CD14-positive monocyte (primary cell): ENCODE measurements around the gene LDHAL6A. TPM values are rescaled to one million over a fixed set of nuclear protein-coding genes. Genes with fewer than 3 reads are reported as not detected.

Source experiments
- DNase-seq, 3 donors: peaks; one replicate each; pipeline ENCODE4 v3.0.0-alpha.2; 2011 to 2022
- H2AFZ ChIP-seq: 2 replicates; pipeline ENCODE4 v1.6.0; 2012; ENCODE audit warnings: mild to moderate bottlenecking, low read depth, low read length, inconsistent platforms; ENCODE audit not compliant: insufficient read depth, poor library complexity, severe bottlenecking
- H3K27ac ChIP-seq, 2 donors: 1 replicate in 1 of 2; 2 replicates in 1 of 2; pipeline ENCODE4 v1.5.1; 2012 to 2013; ENCODE audit warnings: low read length in 2 of 2, control low read depth in 1 of 2, inconsistent platforms in 1 of 2, low read depth in 1 of 2, mild to moderate bottlenecking in 1 of 2
- H3K27me3 ChIP-seq, 2 donors: one replicate each; pipeline versions ENCODE4 v1.6.0 to v1.6.1; 2011 to 2013; ENCODE audit warnings: low read length in 2 of 2; ENCODE audit not compliant: control insufficient read depth in 2 of 2, insufficient read depth in 2 of 2
- H3K36me3 ChIP-seq, 2 donors: replicated peaks in 1 of 2; 1 replicate in 1 of 2; 2 replicates in 1 of 2; pipeline versions ENCODE4 v1.5.1 to v1.6.1; 2012 to 2013; ENCODE audit warnings: low read length in 2 of 2, control low read depth in 1 of 2, inconsistent platforms in 1 of 2, mild to moderate bottlenecking in 1 of 2; ENCODE audit not compliant: insufficient read depth in 2 of 2, control insufficient read depth in 1 of 2
- H3K4me1 ChIP-seq, 2 donors: 1 replicate in 1 of 2; 2 replicates in 1 of 2; pipeline versions ENCODE4 v1.5.1 to v1.6.1; 2012 to 2013; ENCODE audit warnings: low read length in 2 of 2, control low read depth in 1 of 2, inconsistent platforms in 1 of 2, mild to moderate bottlenecking in 1 of 2, moderate library complexity in 1 of 2; ENCODE audit not compliant: insufficient read depth in 2 of 2, control insufficient read depth in 1 of 2
- H3K4me2 ChIP-seq: replicated peaks from 2 replicates; pipeline ENCODE3; 2012; ENCODE audit warnings: low read length, moderate library complexity, mild to moderate bottlenecking; ENCODE audit not compliant: poor library complexity, severe bottlenecking; ENCODE audit errors: extremely low read depth
- H3K4me3 ChIP-seq, 3 experiments: fragments of 200-600 bp in 1 of 3; sonication (generic) in 1 of 3; replicated peaks in 1 of 3; 1 replicate in 2 of 3; 2 replicates in 1 of 3; pipeline ENCODE4 v1.5.1; 2011 to 2013; ENCODE audit warnings: low read length in 3 of 3, mild to moderate bottlenecking in 3 of 3, control low read depth in 2 of 3, low read depth in 2 of 3, inconsistent platforms in 1 of 3, moderate library complexity in 1 of 3
- H3K79me2 ChIP-seq: 2 replicates; pipeline ENCODE4 v1.6.0; 2012; ENCODE audit warnings: mild to moderate bottlenecking, control low read depth, inconsistent platforms, low read length, moderate library complexity; ENCODE audit not compliant: insufficient read depth
- H3K9ac ChIP-seq: 2 replicates; pipeline ENCODE4 v1.6.0; 2017; ENCODE audit warnings: low read length, mild to moderate bottlenecking; ENCODE audit not compliant: insufficient read depth, poor library complexity, severe bottlenecking
- H3K9me3 ChIP-seq, 2 donors: replicated peaks in 1 of 2; 1 replicate in 1 of 2; 2 replicates in 1 of 2; pipeline versions ENCODE4 v1.5.1 to v1.6.1; 2012 to 2013; ENCODE audit warnings: low read length in 2 of 2, control low read depth in 1 of 2; ENCODE audit not compliant: control insufficient read depth in 1 of 2, insufficient read depth in 1 of 2
- H4K20me1 ChIP-seq: 2 replicates; pipeline ENCODE4 v1.6.0; 2012; ENCODE audit warnings: mild to moderate bottlenecking, low read length, control low read depth, moderate library complexity; ENCODE audit not compliant: insufficient read depth
- H3K27ac Mint-ChIP-seq, 7 donors: one replicate each; pipeline ENCODE4 v1.8.0; 2020; ENCODE audit warnings: mild to moderate bottlenecking in 7 of 7, mixed read lengths in 7 of 7, moderate library complexity in 6 of 7, inconsistent platforms in 2 of 7
- H3K27me3 Mint-ChIP-seq, 3 donors: one replicate each; pipeline ENCODE4 v1.8.0; 2021 to 2022; ENCODE audit warnings: low read depth in 3 of 3, mild to moderate bottlenecking in 3 of 3, mixed read lengths in 3 of 3, moderate library complexity in 3 of 3, inconsistent platforms in 1 of 3
- H3K36me3 Mint-ChIP-seq, 2 donors: one replicate each; pipeline ENCODE4 v1.8.0; 2020; ENCODE audit warnings: mixed read lengths in 2 of 2, inconsistent platforms in 1 of 2, mild to moderate bottlenecking in 1 of 2
- H3K4me1 Mint-ChIP-seq: one replicate; pipeline ENCODE4 v1.8.0; 2020; ENCODE audit warnings: mild to moderate bottlenecking, mixed read lengths
- H3K4me3 Mint-ChIP-seq, 2 donors: one replicate each; pipeline ENCODE4 v1.8.0; 2020; ENCODE audit warnings: mild to moderate bottlenecking in 2 of 2, mixed read lengths in 2 of 2, moderate library complexity in 1 of 2
- H3K9me3 Mint-ChIP-seq, 7 donors: one replicate each; pipeline ENCODE4 v1.8.0; 2020 to 2022; ENCODE audit warnings: mixed read lengths in 7 of 7, mild to moderate bottlenecking in 6 of 7, moderate library complexity in 6 of 7, inconsistent platforms in 2 of 7
- CTCF ChIP-seq: fragments of 200-600 bp; IDR thresholded peaks from one replicate; pipeline ENCODE4 v1.8.0; 2022; ENCODE audit warnings: antibody characterized with exemption, mild to moderate bottlenecking
- WGBS: methylation state at CpG from one replicate; pipeline ENCODE4 v1.1.5; 2013; ENCODE audit warnings: missing lambda C conversion rate; ENCODE audit not compliant: insufficient coverage; 5-methylcytosine and 5-hydroxymethylcytosine counted together
- intact Hi-C, 2 donors: fragments of 100-400 bp; cut with micrococcal nuclease; formaldehyde crosslinking; loops; one replicate each; pipeline versions ENCODE4 v1.15.0 to v1.15.1; 2023
- polyA plus RNA-seq, 3 donors: library from polyadenylated mRNA; depleted of rRNA in 1 of 3; unstranded in 2 of 3; stranded (reverse) in 1 of 3; fragments of 300-500 nt in 2 of 3; fragments of >200 nt in 1 of 3; fragmentation: Illumina TruSeq in 2 of 3; gene quantifications; 1 replicate in 2 of 3; 2 replicates in 1 of 3; pipeline ENCODE4 v1.2.3, GENCODE V29; 2012 to 2021

LDHAL6A gene
- polyA plus RNA-seq, 3 donors: not detected

DNA sequence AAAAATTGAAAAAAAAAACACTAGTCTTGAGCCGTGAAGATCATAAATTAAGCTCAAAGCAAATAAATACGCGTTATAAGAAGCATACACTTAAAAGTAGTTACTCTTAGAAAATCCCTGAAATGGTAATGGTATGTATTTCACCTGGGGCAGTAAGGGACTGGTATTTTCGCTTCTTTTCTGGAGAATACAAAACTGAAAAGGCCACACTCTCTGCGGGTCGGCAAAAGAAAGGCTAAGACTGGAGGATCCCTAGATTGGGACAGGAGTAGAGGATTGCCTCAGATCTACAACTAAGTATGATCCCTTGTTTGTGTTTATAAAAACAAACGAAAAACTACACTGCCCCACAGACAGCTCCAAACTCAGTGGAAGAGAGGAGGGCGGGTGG is 70.5 kb downstream of the LDHAL6A start:
- Mint-ChIP-seq H3K27me3 (no peaks in the 10 kb centered on the region), H3K4me3 (peak overlapping the region; percentile 94 to 99), H3K36me3 (peaks cover 22 to 42% of the 10 kb centered on the region in 2 donors), H3K27ac (peak overlapping the region; percentile 100), H3K4me1 (peaks cover 18% of the 10 kb centered on the region), H3K9me3 (peaks cover 0 to 4% (median 0%) of the 10 kb centered on the region in 7 donors)
- H3K4me2 ChIP-seq: peak overlapping the region; percentile 75
- H4K20me1 ChIP-seq: peaks cover 10% of the 10 kb centered on the region
- H3K9ac ChIP-seq: peak overlapping the region; percentile 97
- WGBS: 0% methylated on average over 1 of the region's 8 CpGs
- peak overlapping the region; percentile 68 to 95 (median 89) for H3K4me3 ChIP-seq
- no peaks in the 10 kb centered on the region for H3K9me3 ChIP-seq
- intact Hi-C loops: loop anchor here (5.0 to 10.0 kb wide), 4 partner anchors 106 to 204 kb away; partner anchors contain the start of genes SPTY2D1 (in 2 of the 2), GTF2H1 (in 1 of the 2), HPS5 (in 1 of the 2) and LDHA (in 1 of the 2)
- no peaks in the 10 kb centered on the region for H3K27me3 ChIP-seq
- H3K36me3 ChIP-seq: peaks cover 2 to 22% of the 10 kb centered on the region in 2 donors
- peaks cover 14 to 19% of the 10 kb centered on the region in 2 donors for H3K4me1 ChIP-seq
- H2AFZ ChIP-seq: peak overlapping the region; percentile 76
- TF ChIP-seq CTCF: no peak
- H3K79me2 ChIP-seq: peaks cover 54% of the 10 kb centered on the region
- no peak for DNase-seq
- H3K27ac ChIP-seq: peak overlapping the region; percentile 99 to 100

DNA sequence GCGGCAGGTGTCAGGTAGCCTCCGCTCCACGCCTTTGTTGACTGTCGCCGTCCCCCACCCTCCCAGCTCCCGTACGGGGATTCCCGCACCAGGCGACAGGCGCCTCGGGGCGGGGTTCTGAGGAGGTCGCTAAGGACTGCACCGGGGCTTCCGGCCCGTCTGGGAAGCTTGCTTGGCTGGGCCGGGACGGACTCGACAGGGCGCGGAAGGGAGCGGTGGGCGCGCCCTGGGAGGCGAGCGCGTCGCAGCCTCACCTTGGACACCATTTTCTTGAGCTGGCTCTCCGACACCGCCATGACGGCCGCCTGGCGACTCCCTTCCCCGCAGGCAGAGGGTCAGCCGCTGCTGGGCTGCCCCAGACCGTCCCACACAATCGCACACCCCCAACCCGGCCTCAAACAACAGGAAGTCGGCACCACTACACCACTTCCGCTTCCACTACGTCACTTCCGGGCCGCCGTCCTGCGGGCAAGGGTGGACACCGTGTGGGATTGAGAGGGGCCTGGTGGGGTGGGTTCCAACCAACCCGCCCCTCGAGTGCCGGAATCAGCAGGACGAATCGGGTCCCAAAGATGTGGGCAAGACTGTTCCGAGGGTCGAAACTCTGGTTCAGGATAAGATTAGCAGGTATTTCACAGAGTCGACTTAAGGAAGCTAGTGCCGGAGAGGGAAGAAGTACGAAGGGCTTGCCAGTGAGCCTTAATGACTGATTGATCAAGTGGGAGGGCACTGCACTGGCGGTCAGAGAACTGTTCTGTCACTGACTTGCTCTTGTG is 71.1 kb downstream of the LDHAL6A start, which contains the start of gene TSG101:
TSS of gene TSG101 (minus strand) at position 422 of the 776 bp plus-strand sequence. CDS start at position 296, 126 bp downstream.
- Mint-ChIP-seq H3K4me1 (peaks cover 18% of the 10 kb centered on the region), H3K4me3 (peak within 1 kb of the TSS; percentile 94 to 99), H3K36me3 (peaks cover 24 to 45% of the 10 kb centered on the region in 2 donors), H3K27ac (peak within 1 kb of the TSS; percentile 100), H3K27me3 (no peaks in the 10 kb centered on the region), H3K9me3 (peaks cover 0 to 4% (median 0%) of the 10 kb centered on the region in 7 donors)
- Histone ChIP-seq H3K4me3 (peak within 1 kb of the TSS; percentile 68 to 95 (median 89)), H3K4me2 (peak within 1 kb of the TSS; percentile 75), H3K36me3 (peaks cover 5 to 27% of the 10 kb centered on the region in 2 donors), H4K20me1 (peaks cover 4% of the 10 kb centered on the region), H3K9me3 (no peaks in the 10 kb centered on the region), H2AFZ (peak within 1 kb of the TSS; percentile 76), H3K27ac (peak within 1 kb of the TSS; percentile 99 to 100), H3K9ac (peak within 1 kb of the TSS; percentile 97), H3K79me2 (peaks cover 48% of the 10 kb centered on the region), H3K27me3 (no peaks in the 10 kb centered on the region), H3K4me1 (peaks cover 14 to 19% of the 10 kb centered on the region in 2 donors)
- no peak for TF ChIP-seq CTCF
- intact Hi-C loops: loop anchor here (5.0 to 10.0 kb wide), 4 partner anchors 106 to 204 kb away; partner anchors contain the start of genes SPTY2D1 (in 2 of the 2), GTF2H1 (in 1 of the 2), HPS5 (in 1 of the 2) and LDHA (in 1 of the 2)
- peak; percentile 90 to 97 (median 96) for DNase-seq
- WGBS: under 1% methylated on average over 51 of the region's 57 CpGs
